ENCODE measurements around the gene ZNF502.

- no peak for TF ChIP-seq CTCF (IDR thresholded peaks at IDR 0.05)
- TF ChIP-seq POLR2A (IDR thresholded peaks at IDR 0.05) = no peak
- no peak for TF ChIP-seq EP300 (IDR thresholded peaks at IDR 0.05)
Observed at GRCh38 chr3:44772099-44772442, 59.6 kb downstream of the ZNF502 start.
